Measurements from ENCODE around the gene BRD3OS. TPM values are rescaled to one million over a fixed set of nuclear protein-coding genes. Genes with fewer than 3 reads are reported as not detected.
A peak's percentile ranks its signal among the peaks of the same experiment; 100 is the strongest.
"Not testable (repeated sequence)": the region's sequence is repeated elsewhere in the genome, so short reads cannot be mapped to it uniquely, and the experiment has no call there.

The BRD3OS gene
- total RNA-seq, 1 donor from 2014 or later, result 14.5 TPM

DNA sequence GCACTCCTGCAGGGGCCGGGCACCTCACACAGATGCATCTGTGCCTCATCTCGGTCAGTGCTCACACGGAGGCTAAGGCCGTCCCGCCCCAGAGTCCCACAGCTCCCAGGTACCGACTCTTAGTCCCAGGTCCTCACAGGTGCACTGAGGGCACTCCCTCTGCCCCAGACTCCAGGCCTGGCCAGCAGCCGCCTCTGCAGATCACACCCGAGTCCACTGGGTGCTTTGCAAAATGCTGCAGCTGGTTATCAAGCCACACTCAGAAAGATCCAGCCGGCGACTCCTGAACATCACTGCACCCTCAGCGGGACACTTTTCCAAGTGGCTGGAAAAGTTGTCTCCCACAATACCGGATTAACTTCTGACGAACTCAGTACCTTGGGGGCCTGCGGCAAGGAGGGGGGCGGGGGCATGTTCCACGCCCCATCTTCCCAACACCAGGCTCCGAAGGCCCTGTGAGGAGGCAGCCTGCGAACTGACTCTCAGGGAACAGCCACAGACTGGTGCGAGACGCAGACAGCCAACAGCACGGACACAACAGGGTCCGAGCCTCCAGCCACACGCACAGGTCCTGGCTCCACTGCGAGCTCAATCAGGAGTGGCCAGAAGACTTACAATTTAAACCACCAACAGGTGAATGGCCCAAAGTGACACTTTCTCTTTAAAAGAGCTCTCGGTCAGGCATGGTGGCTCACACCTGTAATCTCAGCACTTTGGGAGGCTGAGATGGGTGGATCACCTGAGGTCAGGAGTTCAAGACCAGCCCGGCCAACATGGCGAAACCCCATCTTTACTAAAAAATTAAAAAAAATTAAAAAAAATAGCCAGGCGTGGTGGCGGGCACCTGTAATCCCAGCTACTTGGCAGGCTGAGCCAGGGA lies 38.5 kb downstream of the BRD3OS start:
- no peak for DNase-seq (ENCODE audit: low spot score)
- Mint-ChIP-seq H3K27me3 (ENCODE audit: insufficient read depth) (peaks cover 2% of the 10 kb centered on the region), H3K4me3 (no peak overlapping the region), H3K27ac (no peak overlapping the region), H3K36me3 (ENCODE audit: low read depth) (no peaks in the 10 kb centered on the region), H3K4me1 (ENCODE audit: low read depth) (peaks cover 14% of the 10 kb centered on the region), H3K9me3 (no peaks in the 10 kb centered on the region)
- intact Hi-C loops (cut with micrococcal nuclease), result no loop called here

DNA sequence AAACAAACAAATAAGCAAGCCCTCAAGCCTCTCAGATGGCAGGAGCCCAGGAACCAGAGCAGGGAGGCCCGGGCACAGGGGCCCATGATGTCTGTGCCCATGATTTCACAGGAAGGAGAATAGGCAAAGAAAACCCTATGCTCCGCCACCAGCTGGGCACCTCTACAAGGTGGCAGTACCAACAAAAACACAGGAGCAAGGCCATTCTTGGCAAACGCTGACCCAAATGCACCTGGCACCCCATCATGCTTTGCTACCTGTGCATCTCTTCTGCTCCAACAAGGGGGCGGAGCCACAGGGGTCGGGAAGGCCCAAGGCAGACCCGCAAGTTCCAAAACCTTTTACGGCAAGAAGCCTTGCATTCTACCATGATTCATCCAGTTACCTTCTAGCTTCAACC lies 39.4 kb downstream of the BRD3OS start:
- intact Hi-C loops (cut with micrococcal nuclease), result loop anchor here (1.0 to 5.0 kb wide), 4 partner anchors 98 to 1898 kb away; partner anchors contain the start of gene UBAC1
- H3K4me3 Mint-ChIP-seq, result peak overlapping the region; percentile 90
- H3K9me3 Mint-ChIP-seq, result no peaks in the 10 kb centered on the region
- no peaks in the 10 kb centered on the region for H3K36me3 Mint-ChIP-seq (ENCODE audit: low read depth)
- H3K27ac Mint-ChIP-seq, result no peak overlapping the region
- H3K4me1 Mint-ChIP-seq (ENCODE audit: low read depth), result peaks cover 14% of the 10 kb centered on the region
- H3K27me3 Mint-ChIP-seq (ENCODE audit: insufficient read depth), result peaks cover 4% of the 10 kb centered on the region
- DNase-seq (ENCODE audit: low spot score), result no peak

- Mint-ChIP-seq H3K9me3 (no peaks in the 10 kb centered on the region), H3K4me1 (ENCODE audit: low read depth) (peaks cover 14% of the 10 kb centered on the region), H3K36me3 (ENCODE audit: low read depth) (no peaks in the 10 kb centered on the region), H3K27ac (peak overlapping the region; percentile 95), H3K4me3 (peak overlapping the region; percentile 90), H3K27me3 (ENCODE audit: insufficient read depth) (peaks cover 8% of the 10 kb centered on the region)
- peak; percentile 68 for DNase-seq (ENCODE audit: low spot score)
- intact Hi-C loops (cut with micrococcal nuclease), result loop anchor here (1.0 to 5.0 kb wide), 4 partner anchors 96 to 1896 kb away; partner anchors contain the start of gene UBAC1
Measured at GRCh38 chr9:134065612-134066419, 40.5 kb downstream of the BRD3OS start.

DNA sequence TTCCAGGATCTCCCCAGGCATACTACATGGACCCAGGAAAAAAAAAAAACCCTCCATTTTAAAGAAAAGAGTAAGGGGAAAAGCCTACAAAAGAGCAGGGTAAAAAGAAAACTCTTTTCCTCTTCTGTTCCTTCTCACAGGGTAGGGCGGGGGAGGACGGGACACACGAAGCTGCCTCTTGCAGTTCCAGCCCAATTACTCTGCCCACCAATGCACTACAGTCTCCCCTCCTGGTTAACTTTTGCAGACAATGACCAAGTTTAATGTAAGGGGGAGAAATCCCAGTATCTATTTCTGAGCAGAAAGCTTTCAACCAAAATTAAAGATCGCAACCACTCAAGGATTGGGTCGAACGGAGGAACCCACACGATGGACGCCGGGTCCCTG lies 41.2 kb downstream of the BRD3OS start:
- no peak for DNase-seq (ENCODE audit: low spot score)
- Mint-ChIP-seq H3K27ac (peak overlapping the region; percentile 95), H3K4me1 (ENCODE audit: low read depth) (peaks cover 14% of the 10 kb centered on the region), H3K36me3 (ENCODE audit: low read depth) (no peaks in the 10 kb centered on the region), H3K27me3 (ENCODE audit: insufficient read depth) (peaks cover 12% of the 10 kb centered on the region), H3K4me3 (peak overlapping the region; percentile 90), H3K9me3 (no peaks in the 10 kb centered on the region)
- intact Hi-C loops (cut with micrococcal nuclease), result loop anchor here (5.0 kb wide), 3 partner anchors 326 to 1896 kb away; partner anchors contain the start of gene UBAC1

DNA sequence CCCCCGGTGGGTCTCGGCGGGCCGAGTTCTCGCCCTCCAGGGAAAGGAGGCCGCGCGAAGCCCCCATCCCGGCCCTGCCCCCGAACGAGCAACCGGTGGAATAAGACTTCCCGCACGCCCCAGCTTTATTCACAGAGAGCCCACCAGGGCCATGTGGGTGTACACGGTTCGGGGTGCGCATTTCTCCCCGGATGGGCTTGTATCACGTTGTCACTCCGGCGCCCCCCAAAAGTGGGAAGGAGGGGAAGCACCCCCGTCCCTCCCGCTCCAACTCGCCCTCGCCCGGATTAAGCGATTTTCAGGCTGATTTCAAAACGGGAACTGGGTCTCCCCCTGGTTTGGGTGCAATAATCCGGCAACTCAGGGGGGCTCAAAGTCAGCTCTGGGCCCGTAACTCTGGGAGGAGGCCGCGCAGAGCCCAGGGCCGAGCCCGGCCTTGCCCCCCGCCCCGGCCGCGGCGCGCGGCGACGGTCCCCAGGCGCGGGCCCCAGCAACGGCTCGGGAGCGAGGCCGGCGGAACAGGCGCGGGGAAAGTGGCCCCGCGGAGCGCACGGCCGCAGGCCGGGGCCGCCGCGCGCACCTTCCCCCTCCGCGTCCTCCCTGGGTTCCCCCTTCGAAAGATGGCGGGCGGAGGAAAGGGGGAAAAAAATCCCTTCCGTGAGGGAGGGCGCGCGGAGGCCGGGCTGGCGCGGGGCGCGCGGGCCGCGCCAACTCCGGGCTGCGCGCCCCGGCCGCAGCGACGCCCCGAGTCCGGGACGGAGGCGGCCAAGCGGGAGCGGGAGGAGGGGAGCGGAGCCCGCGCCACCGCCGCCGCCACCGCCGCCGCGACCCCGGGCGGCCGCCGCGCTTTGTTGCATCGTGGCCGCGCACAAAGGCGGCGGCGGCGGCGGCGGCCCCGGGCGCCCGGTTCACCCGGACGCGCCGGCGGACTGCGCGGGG lies 41.9 kb downstream of the BRD3OS start:
- Mint-ChIP-seq H3K9me3 (no peaks in the 10 kb centered on the region), H3K36me3 (ENCODE audit: low read depth) (no peaks in the 10 kb centered on the region), H3K4me1 (ENCODE audit: low read depth) (peaks cover 14% of the 10 kb centered on the region), H3K27me3 (ENCODE audit: insufficient read depth) (peaks cover 16% of the 10 kb centered on the region), H3K4me3 (peak overlapping the region; percentile 90), H3K27ac (peak overlapping the region; percentile 65)
- DNase-seq (ENCODE audit: low spot score), result peak; percentile 32
- intact Hi-C loops (cut with micrococcal nuclease), result loop anchor here (5.0 kb wide), 3 partner anchors 325 to 1895 kb away; partner anchors contain the start of gene UBAC1

GRCh38 chr9:134067904-134068743 lies 42.8 kb downstream of the BRD3OS start, which contains the start of gene BRD3:
BRD3 (minus strand) TSS chr9:134068026; CDS start chr9:134053477, 14,549 bp downstream.
- Mint-ChIP-seq H3K36me3 (ENCODE audit: low read depth) (no peaks in the 10 kb centered on the region), H3K27me3 (ENCODE audit: insufficient read depth) (peaks cover 18% of the 10 kb centered on the region), H3K9me3 (no peaks in the 10 kb centered on the region), H3K4me1 (ENCODE audit: low read depth) (peaks cover 14% of the 10 kb centered on the region), H3K27ac (peak within 1 kb of the TSS; percentile 89), H3K4me3 (peak within 1 kb of the TSS; percentile 90)
- peak; percentile 82 for DNase-seq (ENCODE audit: low spot score)
- intact Hi-C loops (cut with micrococcal nuclease), result loop anchor here (1.0 to 5.0 kb wide), 10 partner anchors 31 to 1894 kb away; partner anchors contain the start of genes BRD3OS, CACFD1, GTF3C5 and RNU6ATAC

GRCh38 chr9:134068744-134069479 lies 43.6 kb downstream of the BRD3OS start:
- Mint-ChIP-seq H3K27me3 (ENCODE audit: insufficient read depth) (peaks cover 18% of the 10 kb centered on the region), H3K9me3 (no peaks in the 10 kb centered on the region), H3K36me3 (ENCODE audit: low read depth) (no peaks in the 10 kb centered on the region), H3K4me1 (ENCODE audit: low read depth) (peaks cover 14% of the 10 kb centered on the region), H3K4me3 (peak overlapping the region; percentile 86), H3K27ac (peak overlapping the region; percentile 89)
- intact Hi-C loops (cut with micrococcal nuclease), result loop anchor here (1.0 to 5.0 kb wide), 10 partner anchors 30 to 1893 kb away; partner anchors contain the start of genes BRD3OS, CACFD1, GTF3C5 and RNU6ATAC
- DNase-seq (ENCODE audit: low spot score), result no peak

- peaks cover 14% of the 10 kb centered on the region for H3K4me1 Mint-ChIP-seq (ENCODE audit: low read depth)
- H3K27ac Mint-ChIP-seq, result no peak overlapping the region
Measured at GRCh38 chr9:134069480-134070399, 44.5 kb downstream of the BRD3OS start.

DNA sequence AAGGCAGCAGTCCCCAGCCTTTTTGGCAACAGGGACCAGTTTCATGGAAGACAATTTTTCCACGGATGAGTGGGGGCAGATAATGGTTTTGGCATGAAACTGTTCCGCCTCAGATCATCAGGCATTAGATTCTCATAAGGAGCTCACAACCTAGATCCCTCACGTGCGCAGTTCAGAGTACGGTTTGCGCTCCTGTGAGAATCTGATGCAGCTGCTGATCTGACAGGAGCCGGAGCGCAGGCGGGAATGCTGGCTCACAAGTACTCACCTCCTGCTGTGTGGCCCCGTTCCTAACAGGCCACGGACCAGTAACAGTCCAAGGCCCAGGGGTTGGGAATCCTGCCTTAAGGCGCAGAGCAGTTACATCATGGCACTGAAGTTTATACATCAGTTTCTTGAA lies 45.9 kb downstream of the BRD3OS start:
- Mint-ChIP-seq H3K9me3 (peaks cover 5% of the 10 kb centered on the region), H3K27ac (no peak overlapping the region), H3K27me3 (ENCODE audit: insufficient read depth) (peaks cover 20% of the 10 kb centered on the region), H3K4me3 (no peak overlapping the region), H3K36me3 (ENCODE audit: low read depth) (no peaks in the 10 kb centered on the region), H3K4me1 (ENCODE audit: low read depth) (peaks cover 6% of the 10 kb centered on the region)
- intact Hi-C loops (cut with micrococcal nuclease), result no loop called here
- no peak for DNase-seq (ENCODE audit: low spot score)

More at GRCh38 chr9:134069480-134070399, 44.5 kb downstream of the BRD3OS start:
- no peak for DNase-seq (ENCODE audit: low spot score)
- Mint-ChIP-seq H3K27me3 (ENCODE audit: insufficient read depth) (peaks cover 20% of the 10 kb centered on the region), H3K4me3 (peak overlapping the region; percentile 86), H3K36me3 (ENCODE audit: low read depth) (no peaks in the 10 kb centered on the region), H3K9me3 (peaks cover 3% of the 10 kb centered on the region)
- intact Hi-C loops (cut with micrococcal nuclease), result loop anchor here (5.0 kb wide), 3 partner anchors 323 to 1893 kb away; partner anchors contain the start of gene UBAC1

GRCh38 chr9:134072683-134073082 lies 47.4 kb downstream of the BRD3OS start:
- H3K4me1 Mint-ChIP-seq (ENCODE audit: low read depth); H3K27ac Mint-ChIP-seq; intact Hi-C loops (cut with micrococcal nuclease); DNase-seq (ENCODE audit: low spot score); H3K36me3 Mint-ChIP-seq (ENCODE audit: low read depth); H3K4me3 Mint-ChIP-seq: not testable (repeated sequence)
- peaks cover 20% of the 10 kb centered on the region for H3K27me3 Mint-ChIP-seq (ENCODE audit: insufficient read depth)
- H3K9me3 Mint-ChIP-seq, result peaks cover 11% of the 10 kb centered on the region

Measured in activated T-helper 1 cell treated with anti-CD3 and anti-CD28 coated beads, Interleukin-12 subunit alpha, Interleukin-12 subunit beta, Interleukin-2, Interleukin-4 antibody, amounts not matched to agents 30 ng/mL and 10 ng/mL and 1 ng/mL, durations not matched to agents 14 hours and 24 hours and 36 hours (primary cell).